ENCODE results near the gene PSME3.
A peak's percentile ranks its signal among the peaks of the same experiment; 100 is the strongest.

Gene PSME3

GRCh38 chr17:42817866-42818265 is 15.3 kb upstream of the PSME3 start:
- DNase-seq (ENCODE audit: low read depth), result no peak

GRCh38 chr17:42818379-42818778 is 14.8 kb upstream of the PSME3 start:
- no peak for DNase-seq (ENCODE audit: low read depth)

- peak; percentile 47 for DNase-seq (ENCODE audit: low read depth)
Observed at GRCh38 chr17:42819939-42820535, 13.2 kb upstream of the PSME3 start.

GRCh38 chr17:42821176-42821575 is 12.0 kb upstream of the PSME3 start:
- no peak for DNase-seq (ENCODE audit: low read depth)

- no peak for DNase-seq (ENCODE audit: low read depth)
Observed at GRCh38 chr17:42827472-42827871, 5.7 kb upstream of the PSME3 start.

GRCh38 chr17:42830971-42831370 is 2.2 kb upstream of the PSME3 start:
- no peak for DNase-seq (ENCODE audit: low read depth)

- no peak for DNase-seq (ENCODE audit: low read depth)
Observed at GRCh38 chr17:42832213-42832933, 824 bp upstream of the PSME3 start.

GRCh38 chr17:42833767-42834422 is 698 bp downstream of the PSME3 start:
- DNase-seq (ENCODE audit: low read depth), result no peak

GRCh38 chr17:42835732-42836131 is 2.5 kb downstream of the PSME3 start:
- DNase-seq (ENCODE audit: low read depth), result no peak

GRCh38 chr17:42841975-42842685 is 8.9 kb downstream of the PSME3 start:
- DNase-seq (ENCODE audit: low read depth), result no peak

- DNase-seq (ENCODE audit: low read depth), result no peak
Observed at GRCh38 chr17:42843358-42843934, 10.2 kb downstream of the PSME3 start.

- no peak for DNase-seq (ENCODE audit: low read depth)
Observed at GRCh38 chr17:42844271-42844670, 11.1 kb downstream of the PSME3 start, which contains the start of gene AOC2. AOC2 (plus strand) TSS chr17:42844580; CDS start chr17:42844627, 47 bp downstream.

GRCh38 chr17:42844761-42845555 is 11.8 kb downstream of the PSME3 start:
- DNase-seq (ENCODE audit: low read depth), result no peak

- DNase-seq (ENCODE audit: low read depth), result no peak
Observed at GRCh38 chr17:42845556-42845917, 12.3 kb downstream of the PSME3 start.

GRCh38 chr17:42845918-42846593 is 12.9 kb downstream of the PSME3 start:
- DNase-seq (ENCODE audit: low read depth), result no peak

- DNase-seq (ENCODE audit: low read depth), result no peak
Observed at GRCh38 chr17:42846594-42847280, 13.5 kb downstream of the PSME3 start.

GRCh38 chr17:42848093-42848492 is 14.9 kb downstream of the PSME3 start:
- DNase-seq (ENCODE audit: low read depth), result no peak

GRCh38 chr17:42849031-42849430 is 15.8 kb downstream of the PSME3 start:
- no peak for DNase-seq (ENCODE audit: low read depth)

GRCh38 chr17:42849451-42850181 is 16.4 kb downstream of the PSME3 start:
- no peak for DNase-seq (ENCODE audit: low read depth)

All from T follicular helper cell (primary cell).